TTC549 (cell line): ENCODE measurements around the gene RLN3.

Experiments used
- FAIRE-seq: peaks from 2 replicates; lab custom pipeline; 2012; peaks lifted over from hg19 to GRCh38; lab: Jason Lieb, UNC

RLN3 gene

GRCh38 chr19:14027856-14028450, at the start of gene RLN3:
Gene RLN3, plus strand, starts transcription at chr19:14028148. Its CDS starts 57 bp downstream, at chr19:14028205.
- FAIRE-seq: no peak

- no peak for FAIRE-seq
Observed at GRCh38 chr19:13978351-13979243, 49.4 kb upstream of the RLN3 start.

GRCh38 chr19:13979244-13979615, 48.7 kb upstream of the RLN3 start:
- FAIRE-seq: no peak

- no peak for FAIRE-seq
Observed at GRCh38 chr19:13979686-13980085, 48.3 kb upstream of the RLN3 start.

- FAIRE-seq: no peak
Observed at GRCh38 chr19:13980340-13980739, 47.6 kb upstream of the RLN3 start.

- FAIRE-seq: no peak
Observed at GRCh38 chr19:13981021-13981420, 46.9 kb upstream of the RLN3 start.

- no peak for FAIRE-seq
Observed at GRCh38 chr19:13981467-13981866, 46.5 kb upstream of the RLN3 start.

GRCh38 chr19:13981988-13982501, 45.9 kb upstream of the RLN3 start:
- no peak for FAIRE-seq

GRCh38 chr19:13982773-13983172, 45.2 kb upstream of the RLN3 start:
- FAIRE-seq: no peak

- FAIRE-seq: no peak
Observed at GRCh38 chr19:13983213-13983889, 44.6 kb upstream of the RLN3 start.

GRCh38 chr19:13984186-13984585, 43.8 kb upstream of the RLN3 start:
- no peak for FAIRE-seq

- FAIRE-seq: no peak
Observed at GRCh38 chr19:13984875-13985741, 42.8 kb upstream of the RLN3 start.

- no peak for FAIRE-seq
Observed at GRCh38 chr19:13985771-13986347, 42.1 kb upstream of the RLN3 start.

GRCh38 chr19:13986348-13986904, 41.5 kb upstream of the RLN3 start:
- no peak for FAIRE-seq

- FAIRE-seq: no peak
Observed at GRCh38 chr19:13987101-13987890, 40.7 kb upstream of the RLN3 start.

- FAIRE-seq: no peak
Observed at GRCh38 chr19:13989487-13989886, 38.5 kb upstream of the RLN3 start.

GRCh38 chr19:13990085-13990484, 37.9 kb upstream of the RLN3 start:
- FAIRE-seq: no peak

GRCh38 chr19:13992025-13992424, 35.9 kb upstream of the RLN3 start:
- no peak for FAIRE-seq

GRCh38 chr19:13993590-13994300, 34.2 kb upstream of the RLN3 start:
- no peak for FAIRE-seq
